DOHH2 (cell line): Measurements from ENCODE around the gene MYADML2.

Source experiments
- H3F3A ChIP-seq: fragments of 200-600 bp; sonication (generic), shearing (Covaris generic); 2 replicates; pipeline ENCODE4 v1.6.0; 2016; ENCODE audit warnings: antibody characterized with exemption, mild to moderate bottlenecking; ENCODE audit not compliant: control insufficient read depth, insufficient read depth
- H3K27ac ChIP-seq: fragments of 200-600 bp; sonication (generic); 2 replicates; pipeline ENCODE4 v1.5.1; 2014; ENCODE audit warnings: low read depth, mild to moderate bottlenecking, low read length, moderate library complexity
- H3K27me3 ChIP-seq: fragments of 200-600 bp; sonication (generic); 2 replicates; pipeline ENCODE4 v1.6.1; 2014; ENCODE audit warnings: mild to moderate bottlenecking, low read length, mixed read lengths; ENCODE audit not compliant: control insufficient read depth
- H3K36me3 ChIP-seq: fragments of 200-600 bp; sonication (generic); 2 replicates; pipeline ENCODE4 v1.6.1; 2014; ENCODE audit warnings: mild to moderate bottlenecking, low read length, moderate library complexity, mixed read lengths; ENCODE audit not compliant: control insufficient read depth
- H3K4me1 ChIP-seq: fragments of 200-600 bp; sonication (generic); 2 replicates; pipeline ENCODE4 v1.6.1; 2014; ENCODE audit warnings: mild to moderate bottlenecking, low read length, mixed read lengths; ENCODE audit not compliant: control insufficient read depth
- H3K4me2 ChIP-seq: fragments of 200-600 bp; sonication (generic); 2 replicates; pipeline ENCODE4 v1.6.0; 2014; ENCODE audit warnings: mild to moderate bottlenecking, low read length, moderate library complexity
- H3K4me3 ChIP-seq: fragments of 200-600 bp; sonication (generic); 2 replicates; pipeline ENCODE4 v1.5.1; 2014; ENCODE audit warnings: mild to moderate bottlenecking, low read length, mixed read lengths
- H3K79me2 ChIP-seq: fragments of 200-600 bp; sonication (generic); 2 replicates; pipeline ENCODE4 v1.6.1; 2014; ENCODE audit warnings: mild to moderate bottlenecking, low read length, mixed read lengths; ENCODE audit not compliant: control insufficient read depth
- H3K9me2 ChIP-seq: fragments of 200-600 bp; sonication (generic); replicated peaks from 2 replicates; pipeline ENCODE4 v1.6.1; 2014; ENCODE audit warnings: mild to moderate bottlenecking, low read length, mixed read lengths; ENCODE audit not compliant: control insufficient read depth
- H3K9me3 ChIP-seq: fragments of 200-600 bp; sonication (generic); 2 replicates; pipeline ENCODE4 v1.6.1; 2014; ENCODE audit warnings: antibody characterized with exemption, low read length, mixed read lengths; ENCODE audit not compliant: control insufficient read depth, insufficient read depth
- H4K20me1 ChIP-seq: fragments of 200-600 bp; sonication (generic); 2 replicates; pipeline ENCODE4 v1.6.0; 2014; ENCODE audit warnings: low read depth, mild to moderate bottlenecking, antibody characterized with exemption, low read length, moderate library complexity; ENCODE audit not compliant: control insufficient read depth, insufficient read depth
- CTCF ChIP-seq: fragments of 200-600 bp; sonication (generic); IDR thresholded peaks from one replicate; pipeline ENCODE4 v1.5.1; 2014; ENCODE audit warnings: antibody characterized with exemption, mild to moderate bottlenecking, low read depth, low read length; ENCODE audit not compliant: poor library complexity, severe bottlenecking
- EZH2phosphoT487 ChIP-seq: fragments of 200-600 bp; sonication (generic); IDR thresholded peaks from 2 replicates; pipeline ENCODE4 v1.6.1; 2017; ENCODE audit warnings: borderline replicate concordance, mild to moderate bottlenecking, antibody characterized with exemption, low read length, moderate library complexity, mixed read lengths

Gene MYADML2

DNA sequence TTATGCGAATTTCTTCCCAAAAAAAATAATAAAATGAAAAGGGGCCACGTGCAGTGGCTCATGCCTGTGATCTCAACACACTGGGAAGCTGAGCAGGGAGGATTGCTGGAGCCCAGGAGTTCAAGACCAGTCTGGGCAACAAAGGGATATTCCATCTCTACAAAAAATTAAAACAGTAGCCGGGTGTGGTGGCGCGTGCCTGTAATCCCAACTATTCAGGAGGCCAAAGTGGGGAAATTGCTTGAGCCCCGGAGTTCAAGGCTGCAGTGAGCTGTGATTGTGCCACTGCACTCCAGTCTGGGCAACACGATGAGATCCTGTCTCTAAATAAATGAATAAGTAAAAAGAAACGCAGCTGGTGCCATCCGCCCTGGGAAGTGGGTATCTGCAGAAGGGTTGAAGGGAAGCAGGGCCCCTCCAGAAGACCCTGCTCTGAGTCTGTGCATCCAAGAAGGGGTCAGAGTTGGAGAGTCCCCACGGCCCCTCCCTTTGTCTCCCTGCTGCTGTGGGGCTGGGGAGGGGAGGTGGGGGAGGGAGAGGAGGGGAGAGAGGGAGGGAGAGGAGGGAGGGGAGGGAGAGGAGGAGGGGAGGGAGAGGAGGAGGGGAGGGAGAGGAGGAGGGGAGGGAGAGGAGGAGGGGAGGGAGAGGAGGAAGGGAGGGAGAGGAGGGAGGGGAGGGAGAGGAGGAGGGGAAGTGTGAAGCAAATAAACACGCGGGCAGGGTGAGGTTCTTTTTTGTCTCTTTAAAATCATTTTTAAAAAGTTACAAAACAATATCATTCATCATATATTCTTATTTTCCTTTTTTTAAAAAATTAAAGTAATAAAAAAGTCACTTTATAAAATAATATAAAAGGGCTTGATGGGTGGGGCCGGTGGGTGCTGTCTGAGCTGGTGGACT, 5.0 kb upstream of the MYADML2 start:
- no peak overlapping the region for H3K4me3 ChIP-seq
- no peak overlapping the region for H3K27ac ChIP-seq
- H3F3A ChIP-seq, result no peaks in the 10 kb centered on the region
- H3K4me2 ChIP-seq, result no peak overlapping the region
- H3K79me2 ChIP-seq, result no peaks in the 10 kb centered on the region
- no peaks in the 10 kb centered on the region for H3K9me2 ChIP-seq
- no peaks in the 10 kb centered on the region for H3K36me3 ChIP-seq
- TF ChIP-seq CTCF, result no peak
- TF ChIP-seq EZH2phosphoT487, result no peak
- H3K27me3 ChIP-seq, result no peaks in the 10 kb centered on the region
- no peaks in the 10 kb centered on the region for H3K9me3 ChIP-seq
- H4K20me1 ChIP-seq, result no peaks in the 10 kb centered on the region
- peaks cover 3% of the 10 kb centered on the region; the same call in 1 of the 2 replicates for H3K4me1 ChIP-seq

- peaks cover 3% of the 10 kb centered on the region; the same call in 1 of the 2 replicates for H3K4me1 ChIP-seq
- no peak overlapping the region for H3K27ac ChIP-seq
- no peaks in the 10 kb centered on the region for H4K20me1 ChIP-seq
- H3K36me3 ChIP-seq, result no peaks in the 10 kb centered on the region
- no peaks in the 10 kb centered on the region for H3K9me3 ChIP-seq
- no peaks in the 10 kb centered on the region for H3K79me2 ChIP-seq
- no peaks in the 10 kb centered on the region for H3K9me2 ChIP-seq
- TF ChIP-seq EZH2phosphoT487 (no peak), CTCF (no peak)
- no peaks in the 10 kb centered on the region for H3K27me3 ChIP-seq
- H3F3A ChIP-seq, result no peaks in the 10 kb centered on the region
- H3K4me3 ChIP-seq, result no peak overlapping the region
- no peak overlapping the region for H3K4me2 ChIP-seq
Measured at GRCh38 chr17:81950501-81950900, 3.5 kb upstream of the MYADML2 start.

- H4K20me1 ChIP-seq, result no peaks in the 10 kb centered on the region
- H3K4me1 ChIP-seq, result peaks cover 3% of the 10 kb centered on the region; the same call in 1 of the 2 replicates
- H3K79me2 ChIP-seq, result no peaks in the 10 kb centered on the region
- no peaks in the 10 kb centered on the region for H3K36me3 ChIP-seq
- no peak overlapping the region for H3K4me2 ChIP-seq
- no peaks in the 10 kb centered on the region for H3F3A ChIP-seq
- no peak overlapping the region for H3K27ac ChIP-seq
- no peak for TF ChIP-seq EZH2phosphoT487
- no peak overlapping the region for H3K4me3 ChIP-seq
- H3K27me3 ChIP-seq, result no peaks in the 10 kb centered on the region
- H3K9me3 ChIP-seq, result no peaks in the 10 kb centered on the region
- no peaks in the 10 kb centered on the region for H3K9me2 ChIP-seq
Measured at GRCh38 chr17:81948635-81949378, 1.8 kb upstream of the MYADML2 start.
